Stimulated activated CD4-positive, alpha-beta T cell treated with anti-CD3 and anti-CD28 coated beads, Interleukin-12 subunit alpha, Interleukin-12 subunit beta, amount 100 ng/mL, for 4 hours (primary cell): ENCODE data around the gene SLC5A10.
"Not testable (repeated sequence)": the region's sequence is repeated elsewhere in the genome, so short reads cannot be mapped to it uniquely, and the experiment has no call there.

ENCODE experiments used
- DNase-seq: peaks from one replicate; pipeline ENCODE4 v3.0.0-alpha.2; 2020

SLC5A10 gene

DNA sequence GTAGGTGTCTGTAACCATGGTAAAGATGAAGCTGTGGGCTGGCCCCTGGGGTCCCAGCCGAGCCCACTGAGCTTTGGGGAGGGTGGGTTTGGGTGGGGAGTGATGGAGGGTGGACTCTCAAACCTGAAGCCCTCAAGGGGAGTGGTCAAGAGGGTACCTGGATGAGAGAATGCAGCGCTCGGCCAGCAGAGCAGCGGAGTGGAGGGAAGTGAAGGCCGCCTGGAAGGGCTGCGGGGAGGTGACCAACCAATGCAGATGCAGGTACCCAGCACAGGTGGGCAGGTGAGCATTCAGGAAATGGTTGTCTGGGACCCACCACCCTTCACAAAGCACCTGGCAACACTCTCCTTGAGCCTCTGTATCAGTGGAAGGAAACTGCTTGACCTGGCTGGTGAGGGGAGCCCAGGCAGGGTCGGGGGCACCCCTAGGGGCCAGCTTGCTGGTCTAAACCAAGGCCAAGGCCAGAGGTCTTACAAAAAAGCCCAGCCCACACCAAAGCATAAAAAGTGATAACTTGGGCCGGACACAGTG, 3.4 kb upstream of the SLC5A10 start:
- DNase-seq: no peak

DNA sequence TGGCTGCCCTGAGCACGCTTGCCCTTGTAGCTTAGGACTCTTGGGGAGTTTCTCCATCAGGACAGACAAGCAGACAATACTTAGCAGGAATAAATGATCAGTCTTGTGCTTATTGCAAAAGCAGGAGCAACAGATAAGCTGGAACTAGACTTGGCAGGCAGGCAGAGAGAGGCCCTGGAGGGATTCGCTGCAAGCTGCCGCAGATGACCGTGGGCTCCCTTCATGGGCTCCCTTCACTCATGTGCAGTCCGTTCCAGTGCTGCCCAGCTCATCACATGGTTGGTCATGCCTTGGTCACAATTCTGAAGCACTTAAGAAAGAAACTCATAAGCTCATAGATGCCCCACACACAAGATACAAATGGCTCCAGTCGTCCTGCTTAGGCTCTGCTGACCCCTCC, 2.4 kb upstream of the SLC5A10 start:
- DNase-seq: no peak

DNA sequence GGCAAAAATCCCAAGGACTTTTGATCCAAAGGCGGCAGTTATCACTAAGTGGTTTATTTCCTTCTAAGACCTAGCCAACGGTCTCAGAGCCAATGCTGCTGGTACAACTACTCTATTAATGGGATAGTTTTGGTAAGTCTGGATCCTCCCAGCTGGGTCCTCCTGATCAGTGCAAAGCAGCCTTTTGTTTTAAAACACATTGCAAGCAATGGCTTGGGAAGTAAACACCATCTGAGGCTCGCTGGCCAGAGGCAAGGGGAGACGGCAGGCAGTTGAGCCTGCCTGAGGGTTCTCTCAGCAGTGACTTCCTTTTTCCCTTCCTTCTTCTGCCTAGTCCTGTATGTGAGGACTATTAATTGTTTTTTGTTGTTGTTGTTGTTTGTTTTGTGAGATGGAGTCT, 1.6 kb upstream of the SLC5A10 start:
- no peak for DNase-seq

DNA sequence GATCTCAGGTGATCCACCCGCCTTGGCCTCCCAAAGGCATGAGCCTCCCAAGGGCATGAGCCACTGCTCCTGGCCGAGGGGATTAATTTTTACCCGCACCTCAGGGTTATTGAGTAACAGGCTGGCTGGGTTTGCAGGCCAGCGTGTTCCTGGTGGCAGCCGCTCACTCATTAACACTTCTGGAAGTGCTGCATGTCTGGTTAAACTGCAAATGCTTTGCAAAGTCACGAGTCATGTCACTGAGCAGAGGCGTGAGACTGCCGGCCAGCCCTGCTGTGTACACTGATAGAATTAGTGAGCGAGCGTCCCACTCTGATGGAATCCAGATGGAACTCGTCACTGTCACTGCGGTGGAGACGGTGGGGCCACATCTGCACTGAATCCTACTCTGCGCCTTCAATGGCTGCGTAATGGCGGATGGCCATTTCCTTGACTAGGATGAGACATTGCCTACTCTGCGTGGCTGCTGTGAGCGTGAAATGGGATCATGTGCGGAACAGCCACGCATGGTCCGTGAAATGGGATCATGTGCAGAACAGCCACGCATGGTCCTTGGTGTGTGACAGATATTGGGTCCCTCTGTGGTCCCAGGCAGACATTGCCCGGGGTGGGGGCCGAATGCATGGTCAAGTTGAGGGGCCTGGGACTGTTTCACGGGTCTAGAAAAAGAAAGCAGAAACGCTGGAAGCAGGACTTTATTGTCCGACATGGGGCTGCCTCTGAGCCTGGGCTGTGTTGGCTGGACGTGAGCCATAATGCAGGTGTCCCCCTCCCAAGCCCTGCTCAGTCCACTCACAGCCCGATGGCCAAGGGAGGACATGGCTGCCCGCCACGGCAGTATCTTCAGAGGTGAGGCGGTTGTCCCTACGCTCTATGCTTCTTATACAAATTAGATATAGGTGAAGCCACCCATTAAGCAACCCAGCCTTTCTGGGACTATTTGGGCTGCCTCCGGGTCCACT, 740 bp upstream of the SLC5A10 start:
- DNase-seq: no peak

DNA sequence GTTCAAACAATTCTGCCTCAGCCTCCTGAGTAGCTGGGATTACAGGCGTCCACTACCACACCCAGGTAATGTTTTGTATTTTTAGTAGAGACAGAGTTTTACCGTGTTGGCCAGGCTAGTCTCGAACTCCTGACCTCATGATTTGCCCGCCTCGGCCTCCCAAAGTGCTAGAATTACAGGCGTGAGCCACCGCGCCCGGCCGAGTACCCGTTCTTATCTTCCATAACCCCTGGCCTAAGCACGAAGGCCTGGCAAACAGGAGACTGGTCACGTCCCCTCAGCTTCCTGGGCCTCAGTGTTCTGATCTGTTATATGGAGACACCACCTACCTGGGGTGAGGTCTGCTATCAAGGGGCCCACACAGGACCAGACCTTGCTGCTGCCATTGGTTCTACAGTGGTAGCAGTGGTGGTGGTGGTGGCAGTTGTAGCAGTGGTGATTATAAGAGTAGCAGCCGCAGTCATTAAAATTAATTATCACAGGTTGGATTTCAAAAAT, 1.3 kb downstream of the SLC5A10 start:
- DNase-seq: no peak

DNA sequence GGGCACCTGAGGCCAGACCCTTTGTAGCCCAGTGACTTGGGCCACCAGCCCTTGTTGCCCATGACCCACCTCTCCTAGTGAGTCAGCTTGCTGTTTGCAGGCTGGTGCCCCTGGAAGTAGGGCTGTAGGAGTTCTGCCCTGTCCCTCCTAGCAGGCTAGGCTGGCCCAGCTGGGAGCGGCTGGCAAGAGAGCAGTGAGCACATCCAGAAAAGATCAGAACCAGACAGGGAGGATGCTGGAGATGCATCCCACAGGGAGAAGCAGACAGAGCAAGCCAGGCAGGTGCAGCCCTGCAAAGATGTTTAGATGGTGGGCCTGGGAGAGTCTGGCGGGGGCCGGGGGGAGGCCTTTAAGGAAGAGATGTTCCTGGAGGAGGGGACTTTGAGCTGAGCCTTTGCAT, 2.4 kb downstream of the SLC5A10 start:
- no peak for DNase-seq

DNA sequence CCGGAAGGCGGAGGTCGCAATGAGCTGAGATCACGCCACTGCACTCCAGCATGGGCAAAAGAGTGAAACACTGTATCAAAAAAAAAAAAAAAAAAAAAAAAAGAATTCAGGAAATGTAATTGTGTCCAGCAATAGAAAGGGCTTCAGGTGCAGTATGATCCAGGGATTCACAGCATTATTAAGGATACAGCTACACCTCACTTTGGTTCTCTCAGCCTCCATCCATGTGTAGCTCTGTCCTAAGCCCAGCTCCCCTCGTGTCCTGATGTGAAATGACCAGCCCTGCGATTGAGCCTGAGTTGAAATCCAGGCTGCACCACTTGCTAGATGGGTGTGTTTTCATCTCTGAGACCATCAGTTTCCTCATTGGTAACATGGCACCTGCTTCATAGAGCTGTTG, 3.0 kb downstream of the SLC5A10 start:
- no peak for DNase-seq

DNA sequence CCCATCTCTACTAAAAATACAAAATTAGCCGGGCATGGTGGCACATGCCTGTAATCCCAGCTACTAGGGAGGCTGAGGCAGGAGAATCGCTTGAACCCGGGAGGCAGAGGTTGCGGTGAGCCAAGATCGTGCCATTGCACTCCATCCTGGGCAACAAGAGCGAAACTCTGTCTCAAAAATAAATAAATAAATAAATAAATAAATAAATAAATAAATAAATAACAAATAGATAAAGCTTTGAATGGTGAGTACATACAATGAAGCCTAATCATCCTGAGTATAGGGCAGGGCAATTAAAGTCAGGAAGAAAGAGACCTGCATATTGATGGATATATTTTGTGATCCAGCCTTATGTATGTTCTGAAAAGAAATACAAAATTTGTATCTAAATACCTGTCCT, 4.1 kb downstream of the SLC5A10 start:
- DNase-seq: not testable (repeated sequence)

DNA sequence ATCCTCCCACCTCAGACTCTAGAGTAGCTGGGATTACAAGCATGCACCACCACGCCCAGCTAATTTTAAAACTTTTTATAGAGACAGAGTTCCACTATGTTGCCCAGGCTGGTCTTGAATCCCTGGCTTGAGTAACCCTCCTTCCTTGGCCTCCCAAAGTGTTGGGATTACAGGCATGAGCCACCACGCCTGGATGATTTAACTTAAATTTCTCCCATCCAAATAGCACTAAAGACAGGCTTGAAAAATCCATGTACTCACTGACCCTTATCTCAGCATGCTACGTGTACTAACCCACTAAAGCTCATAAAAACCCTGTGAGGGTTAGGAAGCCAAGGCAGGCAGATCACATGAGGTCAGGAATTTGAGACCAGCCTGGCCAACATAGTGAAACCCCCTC, 4.6 kb downstream of the SLC5A10 start:
- DNase-seq: no peak

DNA sequence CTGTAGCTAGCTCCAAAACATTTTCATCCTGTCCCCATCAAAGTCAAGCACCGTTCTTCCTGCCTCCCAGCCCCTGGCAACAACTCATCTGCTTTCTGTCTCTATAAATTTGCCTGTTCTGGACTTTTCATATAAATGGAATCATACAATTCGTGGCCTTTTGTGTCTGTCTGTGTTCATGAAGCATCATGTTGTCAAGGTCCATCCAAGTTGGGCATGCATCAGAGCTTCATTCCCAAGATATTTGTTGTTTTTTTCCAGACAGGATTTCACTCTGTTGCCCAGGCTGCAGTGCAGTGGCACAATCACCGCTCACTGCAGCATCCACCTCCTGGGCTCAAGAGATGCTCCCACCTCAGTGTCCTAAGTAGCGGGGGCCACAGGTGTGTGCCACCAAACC, 5.9 kb downstream of the SLC5A10 start:
- no peak for DNase-seq

DNA sequence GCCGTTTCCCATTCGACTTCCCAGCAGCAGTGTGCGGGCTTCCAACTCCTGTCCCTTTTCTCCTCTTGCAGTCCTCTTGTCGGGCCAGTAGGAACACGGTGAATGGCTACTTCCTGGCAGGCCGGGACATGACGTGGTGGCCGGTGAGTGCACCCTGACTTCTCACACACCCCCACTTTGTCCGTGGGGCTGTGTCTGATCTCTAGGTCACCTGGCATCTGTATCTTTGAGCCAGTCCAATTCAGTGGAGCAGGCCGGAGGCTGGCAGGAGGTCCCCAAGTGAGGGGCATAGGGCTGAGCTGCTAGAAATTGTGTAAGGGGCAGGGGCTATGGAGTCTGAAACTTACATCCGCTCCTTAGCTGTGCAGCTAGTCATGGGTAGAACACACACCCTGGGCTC, 6.6 kb downstream of the SLC5A10 start:
- DNase-seq: no peak

DNA sequence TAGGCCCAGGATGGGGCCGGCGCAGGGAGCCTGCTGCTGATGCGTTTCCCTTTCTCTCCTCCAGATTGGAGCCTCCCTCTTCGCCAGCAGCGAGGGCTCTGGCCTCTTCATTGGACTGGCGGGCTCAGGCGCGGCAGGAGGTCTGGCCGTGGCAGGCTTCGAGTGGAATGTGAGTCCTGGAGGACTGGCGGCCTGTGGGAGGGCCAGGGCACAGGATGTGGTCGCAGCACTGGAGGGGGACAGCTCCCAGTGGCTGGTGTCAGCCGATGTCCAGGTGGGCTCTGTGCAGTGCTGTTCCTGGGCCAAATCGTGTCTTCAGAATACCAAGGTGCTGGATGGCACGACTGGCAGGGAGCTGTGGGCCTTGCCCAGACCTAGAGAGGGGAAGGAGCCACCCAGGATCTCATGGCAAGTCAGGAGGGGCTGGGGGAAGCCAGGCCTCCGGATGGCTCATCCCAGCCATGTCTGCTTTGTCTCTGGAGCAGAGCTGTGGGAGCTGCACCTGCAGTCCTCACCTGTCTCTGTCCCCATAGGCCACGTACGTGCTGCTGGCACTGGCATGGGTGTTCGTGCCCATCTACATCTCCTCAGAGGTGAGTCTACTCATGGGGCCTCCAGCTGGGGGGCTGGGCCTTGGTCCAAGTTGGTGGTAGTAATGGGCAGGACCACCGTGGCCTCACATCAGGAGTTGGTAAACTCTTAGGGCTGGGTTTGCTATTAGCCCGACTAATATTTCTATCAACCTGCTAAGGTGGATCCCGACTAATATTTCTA, 7.3 kb downstream of the SLC5A10 start:
- no peak for DNase-seq

DNA sequence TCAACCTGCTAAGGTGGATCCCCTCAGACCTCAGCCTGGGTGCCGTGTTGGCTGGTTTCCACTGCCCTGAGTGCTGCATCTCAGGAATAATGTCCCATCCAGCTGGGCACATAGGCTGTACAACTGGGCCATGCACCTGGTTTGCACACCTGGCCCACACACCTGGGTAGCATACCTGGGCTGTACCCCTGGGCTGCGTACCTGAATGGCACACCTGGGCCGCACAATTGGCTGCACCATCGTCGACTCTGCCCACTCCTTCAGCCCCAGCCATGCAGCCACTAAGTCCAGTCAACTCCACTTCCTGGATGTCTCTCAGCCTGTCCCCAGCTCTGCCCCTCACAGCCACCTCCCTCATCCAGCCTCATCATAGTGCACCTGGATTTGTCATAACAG, 7.9 kb downstream of the SLC5A10 start:
- DNase-seq: no peak

DNA sequence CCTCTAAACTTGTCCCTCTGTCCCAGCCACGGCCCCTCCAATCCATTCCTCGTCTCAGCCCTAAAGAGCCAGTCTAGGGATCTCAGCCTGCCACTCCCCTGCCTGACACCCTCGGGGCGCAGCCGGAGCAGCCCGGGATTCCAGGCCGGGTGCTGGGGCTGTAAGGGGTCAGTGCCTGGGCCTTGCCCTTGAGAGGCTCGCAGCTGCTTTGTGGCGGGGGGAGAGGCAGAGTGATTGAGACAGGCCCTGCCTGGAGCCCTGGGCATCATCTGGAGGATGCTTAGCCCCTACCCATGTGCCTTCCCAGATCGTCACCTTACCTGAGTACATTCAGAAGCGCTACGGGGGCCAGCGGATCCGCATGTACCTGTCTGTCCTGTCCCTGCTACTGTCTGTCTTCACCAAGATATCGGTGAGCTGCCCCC, 8.3 kb downstream of the SLC5A10 start:
- no peak for DNase-seq

DNA sequence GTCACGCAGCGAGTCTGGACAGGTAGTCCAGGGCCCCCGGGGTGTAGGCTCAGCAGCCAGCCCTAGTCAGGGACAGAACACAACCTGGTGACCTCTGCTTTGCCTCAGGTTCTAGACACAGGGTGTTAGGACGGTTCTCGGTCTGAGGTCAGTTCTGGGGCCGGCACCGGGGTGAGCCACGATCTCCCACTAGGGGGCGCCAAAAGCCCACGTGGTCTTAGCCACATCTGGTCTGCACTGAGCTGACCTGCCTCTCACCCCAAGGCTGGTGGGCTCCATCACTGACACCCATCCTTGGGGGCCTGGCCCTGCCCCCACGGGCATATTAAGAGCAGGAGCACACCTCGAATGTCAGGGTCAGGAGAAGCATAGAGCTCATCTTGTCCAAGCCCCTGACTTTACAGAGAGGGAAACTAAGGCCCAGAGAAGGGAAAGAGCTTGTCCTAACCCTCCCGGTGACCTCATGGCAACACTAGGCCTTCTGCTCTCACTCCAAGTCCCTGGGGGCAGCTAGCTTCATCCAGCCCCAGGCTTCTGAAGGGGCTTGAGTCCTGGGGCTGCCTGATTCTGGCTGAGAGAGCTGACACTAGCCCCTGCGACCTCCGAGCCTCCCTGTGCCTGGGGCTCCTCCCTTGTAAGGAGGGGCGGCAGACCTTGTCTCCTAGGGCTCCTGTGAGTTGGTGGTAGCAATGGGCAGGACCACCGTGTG, 9.0 kb downstream of the SLC5A10 start:
- DNase-seq: peak; percentile 83

DNA sequence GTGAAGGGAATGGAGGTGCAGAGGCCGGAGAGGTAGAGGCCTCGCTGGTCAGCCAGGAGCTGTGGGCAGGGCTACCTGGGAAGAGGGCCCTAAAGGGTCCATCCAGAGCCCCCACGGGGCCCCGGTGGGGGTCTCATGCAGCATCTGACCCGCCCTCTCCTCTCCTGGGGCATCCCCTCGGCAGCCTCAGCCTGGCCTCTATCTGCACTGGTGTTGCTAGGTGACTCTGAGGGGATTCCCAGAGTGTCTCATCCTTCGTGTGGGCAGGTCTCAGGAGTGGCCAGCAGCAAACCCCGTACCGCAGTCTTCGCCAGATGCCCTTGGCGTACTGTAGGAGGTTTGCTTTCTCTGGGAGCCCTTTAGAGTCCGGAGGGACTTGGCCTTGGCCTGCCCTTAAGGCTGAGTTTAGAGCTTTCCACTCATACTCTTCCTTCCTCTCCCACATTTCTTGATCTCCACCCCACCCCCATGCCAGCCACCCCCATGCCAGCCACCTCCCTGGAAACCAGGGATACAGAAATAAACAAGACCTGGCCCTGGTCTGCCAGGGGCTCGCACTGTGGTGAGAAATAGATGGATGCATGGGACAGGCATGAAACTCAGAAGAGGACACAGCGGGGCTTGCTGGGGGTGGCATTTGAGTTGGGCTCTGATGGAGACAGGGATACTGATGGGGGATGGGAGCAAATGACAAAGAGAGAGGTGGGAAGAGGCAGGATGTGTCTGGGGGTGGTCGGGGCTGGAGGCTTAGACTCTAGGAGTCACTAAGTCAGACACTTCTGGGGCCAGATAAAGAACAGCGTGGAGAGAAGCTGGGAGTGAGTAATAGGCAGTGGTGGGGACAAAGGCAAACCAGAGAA, 9.9 kb downstream of the SLC5A10 start:
- DNase-seq: no peak

DNA sequence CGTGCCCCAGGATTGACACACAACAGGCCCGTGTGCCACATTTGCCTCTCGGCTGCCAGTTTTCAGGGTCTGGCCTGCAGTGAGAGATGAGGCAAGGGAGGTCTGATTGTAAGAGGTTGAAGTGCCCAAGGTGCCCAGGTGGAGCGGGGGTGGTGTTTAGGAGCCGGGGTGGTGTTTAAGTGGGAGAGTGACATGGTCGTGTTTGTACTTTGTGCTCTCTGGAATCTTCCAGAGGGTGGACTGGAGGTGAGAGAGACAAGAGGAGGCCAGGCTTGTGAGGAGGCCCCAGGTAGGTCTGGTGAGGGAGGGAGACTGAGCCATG, 10.5 kb downstream of the SLC5A10 start:
- no peak for DNase-seq

DNA sequence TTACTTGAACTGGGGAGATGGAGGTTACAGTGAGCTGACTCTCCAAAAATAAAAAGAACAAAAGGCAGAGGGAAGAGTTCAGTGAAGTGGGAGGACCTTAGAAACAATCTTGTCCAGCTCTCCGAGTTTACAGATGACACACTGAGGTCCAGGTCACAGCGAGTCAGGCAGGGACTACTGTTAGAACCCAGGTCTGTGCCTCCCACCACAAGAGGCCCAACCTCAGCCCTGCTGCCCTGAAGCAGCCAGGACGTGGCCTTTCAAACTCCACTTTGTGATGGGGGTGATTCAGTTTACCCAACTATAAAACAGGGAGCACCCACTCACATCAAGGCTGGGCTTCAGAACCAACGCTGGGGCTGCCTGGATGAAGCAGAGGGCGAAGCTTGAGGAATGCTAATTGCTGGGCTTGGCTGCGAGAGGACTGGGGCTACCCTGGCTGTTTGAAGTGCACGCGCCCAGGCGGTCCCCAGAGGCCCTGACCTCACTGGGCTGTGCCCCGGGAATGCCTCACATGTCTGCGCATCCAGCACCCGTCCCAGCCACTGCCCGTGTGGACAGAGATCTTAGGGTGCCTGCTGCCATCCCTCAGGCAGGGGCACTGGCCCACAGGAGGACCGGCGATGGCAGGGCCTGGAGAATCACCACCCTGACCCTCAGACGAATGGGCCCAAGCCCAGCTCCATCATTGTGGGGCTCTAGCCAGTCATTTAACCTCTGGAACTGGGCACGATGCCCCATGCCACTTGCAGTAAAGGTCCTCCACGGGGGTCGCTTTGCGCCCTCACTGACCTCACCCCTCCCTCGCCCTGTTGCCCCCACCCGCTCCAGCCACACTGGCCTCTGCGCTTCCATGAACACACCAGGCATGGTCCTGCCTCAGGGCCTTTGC, 11.4 kb downstream of the SLC5A10 start:
- DNase-seq: no peak

DNA sequence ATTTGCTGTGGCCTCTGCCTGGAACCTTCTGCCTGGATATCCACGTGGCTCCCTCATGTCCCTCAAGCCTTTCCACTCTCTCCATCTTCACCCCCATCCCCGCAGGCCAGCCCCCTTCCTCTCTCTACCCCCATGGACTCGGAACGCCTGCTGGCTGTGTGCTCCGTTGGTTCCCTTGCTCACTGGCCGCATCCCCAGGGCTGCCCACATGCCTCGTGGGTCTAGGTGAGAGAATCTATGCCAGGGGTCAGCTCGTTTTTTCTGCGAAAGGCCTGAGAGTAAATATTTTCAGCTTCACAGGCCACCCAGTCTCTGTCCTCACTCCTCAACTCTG, 12.0 kb downstream of the SLC5A10 start:
- DNase-seq: no peak

DNA sequence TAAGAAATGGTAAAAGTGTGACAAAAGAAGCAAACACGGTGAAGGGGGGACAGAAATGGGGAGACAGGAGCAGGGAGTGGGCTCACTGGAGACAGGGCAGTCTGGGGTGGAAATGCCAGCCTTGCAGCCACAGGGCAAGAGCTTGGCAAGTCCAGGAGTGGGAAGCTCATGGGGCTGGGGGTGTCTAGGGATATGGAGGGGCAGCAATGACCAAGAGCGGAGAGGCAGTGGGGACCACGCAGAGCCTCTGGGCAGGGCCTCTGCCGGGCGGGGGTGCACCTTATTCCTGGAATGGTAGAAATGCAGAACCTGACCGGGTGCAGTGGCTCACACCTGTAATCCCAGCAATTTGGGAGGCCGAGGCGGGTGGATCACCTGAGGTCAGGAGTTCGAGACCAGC, 12.6 kb downstream of the SLC5A10 start:
- DNase-seq: no peak

DNA sequence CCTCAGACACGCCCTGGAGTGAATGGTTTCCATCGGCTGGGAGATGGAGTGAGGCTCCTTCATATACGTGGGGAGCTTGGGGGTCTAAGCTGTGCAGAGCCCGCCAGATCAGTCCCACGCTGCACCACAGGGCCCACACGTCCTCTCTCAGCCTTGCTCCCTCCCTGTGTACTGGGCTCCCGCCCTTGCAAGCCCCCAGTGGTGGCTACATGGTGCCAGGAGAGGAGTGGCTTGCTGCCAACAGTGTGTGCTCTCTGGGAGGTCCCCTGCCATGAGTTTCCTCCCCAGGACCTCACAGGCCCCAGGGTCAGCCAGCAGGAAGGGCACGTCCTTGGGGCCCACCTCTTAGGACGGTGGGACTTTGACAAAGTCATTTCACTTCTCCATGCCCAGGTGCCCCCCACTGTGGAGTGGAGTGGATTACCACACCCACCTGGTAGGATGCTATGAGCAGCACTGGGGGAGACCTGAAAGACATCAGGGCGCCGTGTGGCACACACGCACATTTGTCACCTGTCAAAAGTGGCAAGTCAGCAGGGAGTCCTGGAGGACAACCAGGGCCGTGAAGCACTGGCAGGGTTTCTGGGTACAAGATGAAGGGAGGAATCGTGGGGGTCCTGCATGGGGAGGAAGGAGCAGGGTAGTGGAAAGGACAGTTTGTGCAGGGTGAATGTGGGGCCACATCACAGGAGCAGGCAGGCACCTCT, 13.7 kb downstream of the SLC5A10 start:
- no peak for DNase-seq
